CD4-positive, alpha-beta T cell (primary cell): ENCODE measurements around the gene BTN3A1. TPM values are rescaled to one million over a fixed set of nuclear protein-coding genes. Genes with fewer than 3 reads are reported as not detected.
"Not testable (repeated sequence)": the region's sequence is repeated elsewhere in the genome, so short reads cannot be mapped to it uniquely, and the experiment has no call there.

Experiments
- ATAC-seq: fragments of 200-7000 bp; cut with Tn5 transposase; one replicate; pipeline ENCODE4 v1.10.0; 2022; ENCODE audit warnings: mild to moderate bottlenecking; ENCODE audit not compliant: poor library complexity
- CTCF ChIA-PET: fragments of 350-600 bp; sonication (Branson Sonifier 250); formaldehyde crosslinking; loops from one replicate; lab custom pipeline; 2021; ENCODE audit warnings: antibody characterized with exemption, inconsistent platforms; lab: Charles Lee
- POLR2A ChIA-PET: fragments of 350-600 bp; sonication (Branson Sonifier 250); formaldehyde crosslinking; loops from one replicate; lab custom pipeline; 2021; ENCODE audit warnings: antibody characterized with exemption, inconsistent platforms; lab: Charles Lee
- DNase-seq, 14 experiments: peaks; one replicate each; pipeline ENCODE4 v3.0.0-alpha.2; 2013 to 2020; ENCODE audit warnings: mixed read lengths in 2 of 14
- H3K27ac ChIP-seq, 2 donors: one replicate each; pipeline versions ENCODE4 v1.5.1 to v1.7.0; 2013; ENCODE audit warnings: low read length in 2 of 2, low read depth in 1 of 2, mild to moderate bottlenecking in 1 of 2
- H3K27me3 ChIP-seq, 2 experiments: 1 replicate in 1 of 2; 2 replicates in 1 of 2; pipeline versions ENCODE4 v1.6.1 to v1.7.0; 2013; ENCODE audit warnings: low read length in 2 of 2, control low read depth in 1 of 2, mild to moderate bottlenecking in 1 of 2, moderate library complexity in 1 of 2; ENCODE audit not compliant: insufficient read depth in 2 of 2, control insufficient read depth in 1 of 2
- H3K36me3 ChIP-seq: one replicate; pipeline ENCODE4 v1.6.1; 2013; ENCODE audit warnings: low read length, control low read depth; ENCODE audit not compliant: insufficient read depth
- H3K4me1 ChIP-seq: one replicate; pipeline ENCODE4 v1.6.1; 2013; ENCODE audit warnings: low read length, control low read depth; ENCODE audit not compliant: insufficient read depth
- H3K4me3 ChIP-seq: one replicate; pipeline ENCODE4 v1.5.1; 2013; ENCODE audit warnings: mild to moderate bottlenecking, low read length, moderate library complexity
- H3K9me3 ChIP-seq, 2 experiments: 1 replicate in 1 of 2; 2 replicates in 1 of 2; pipeline versions ENCODE4 v1.6.1 to v1.7.0; 2013; ENCODE audit warnings: low read length in 2 of 2, mild to moderate bottlenecking in 2 of 2, control low read depth in 1 of 2, moderate library complexity in 1 of 2; ENCODE audit not compliant: control insufficient read depth in 1 of 2, insufficient read depth in 1 of 2
- H3K27ac Mint-ChIP-seq: one replicate; pipeline ENCODE4 v1.8.0; 2020; ENCODE audit warnings: mixed read lengths
- H3K27me3 Mint-ChIP-seq: one replicate; pipeline ENCODE4 v1.8.0; 2021; ENCODE audit warnings: mixed read lengths
- H3K36me3 Mint-ChIP-seq: one replicate; pipeline ENCODE4 v1.8.0; 2021; ENCODE audit warnings: low read depth, mixed read lengths
- H3K4me1 Mint-ChIP-seq: one replicate; pipeline ENCODE4 v1.8.0; 2021; ENCODE audit warnings: low read depth, mixed read lengths
- H3K4me3 Mint-ChIP-seq: one replicate; pipeline ENCODE4 v1.8.0; 2020; ENCODE audit warnings: mild to moderate bottlenecking, mixed read lengths
- H3K9me3 Mint-ChIP-seq: one replicate; pipeline ENCODE4 v1.8.0; 2020; ENCODE audit warnings: mixed read lengths
- intact Hi-C, 2 experiments: fragments of 100-400 bp; cut with DNase I in 1 of 2; cut with micrococcal nuclease in 1 of 2; formaldehyde crosslinking; loops; one replicate each; pipeline versions ENCODE4 v1.15.1 to v1.9.0; 2023 to 2025; cut with DNase I, micrococcal nuclease
- total RNA-seq, 174 experiments: library from RNA in 2 of 174; stranded (reverse) in 2 of 174; gene quantifications; one replicate each; pipeline ENCODE4 v1.2.3 and lab custom pipeline; 2021 to 2026
- TF ChIP-seq, protein P1 (sequence below): fragments of 200-600 bp; IDR thresholded peaks from one replicate; pipeline ENCODE4 v1.8.0; 2022; ENCODE audit warnings: antibody characterized with exemption, mild to moderate bottlenecking

The BTN3A1 gene
- total RNA-seq, 2 experiments from 2014 or later = 109 TPM

DNA sequence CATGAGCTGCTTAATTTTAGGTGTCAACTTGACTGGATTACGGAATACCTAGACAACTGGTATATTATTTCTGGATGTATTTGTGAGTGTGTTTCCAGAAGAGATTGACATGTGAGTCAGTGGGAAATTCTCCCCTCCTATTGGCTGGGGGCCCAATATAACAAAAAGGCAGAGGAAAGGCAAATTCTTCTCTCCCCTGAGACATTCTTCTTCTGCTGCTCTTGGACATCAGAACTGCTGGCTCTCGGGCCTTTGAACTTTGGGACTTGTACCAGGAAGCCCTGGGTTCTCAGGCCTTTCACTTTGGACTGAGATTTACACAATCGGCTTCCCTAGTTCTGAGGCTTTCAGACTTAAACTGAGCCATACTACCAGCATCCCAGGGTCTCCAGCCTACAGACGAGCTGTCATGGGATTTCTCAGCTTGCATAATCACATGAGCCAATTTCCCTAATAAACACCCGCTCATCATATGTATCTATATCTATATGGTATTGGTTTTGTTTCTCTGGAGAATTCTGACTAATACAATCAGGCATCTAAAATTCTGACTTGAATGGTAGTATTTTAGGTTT lies 30.6 kb downstream of the BTN3A1 start:
- Mint-ChIP-seq H3K4me1 (no peaks in the 10 kb centered on the region), H3K4me3 (no peak overlapping the region), H3K9me3 (no peaks in the 10 kb centered on the region), H3K27me3 (no peaks in the 10 kb centered on the region), H3K27ac (no peak overlapping the region), H3K36me3 (no peaks in the 10 kb centered on the region)
- Histone ChIP-seq H3K4me1 (no peaks in the 10 kb centered on the region), H3K9me3 (peaks cover 0 to 5% of the 10 kb centered on the region in 2 experiments), H3K4me3 (no peak overlapping the region), H3K36me3 (no peaks in the 10 kb centered on the region), H3K27ac (no peak overlapping the region), H3K27me3 (no peaks in the 10 kb centered on the region)
- DNase-seq (no peak), ATAC-seq (no peak)
- CTCF ChIA-PET = interaction anchor here (1.0 kb wide), 1 partner anchor 12 kb away, joined by 3 read pairs; no protein-coding TSS in a partner anchor
- POLR2A ChIA-PET = no interaction called here
- intact Hi-C loops = no loop called here
- TF ChIP-seq, protein P1, sequence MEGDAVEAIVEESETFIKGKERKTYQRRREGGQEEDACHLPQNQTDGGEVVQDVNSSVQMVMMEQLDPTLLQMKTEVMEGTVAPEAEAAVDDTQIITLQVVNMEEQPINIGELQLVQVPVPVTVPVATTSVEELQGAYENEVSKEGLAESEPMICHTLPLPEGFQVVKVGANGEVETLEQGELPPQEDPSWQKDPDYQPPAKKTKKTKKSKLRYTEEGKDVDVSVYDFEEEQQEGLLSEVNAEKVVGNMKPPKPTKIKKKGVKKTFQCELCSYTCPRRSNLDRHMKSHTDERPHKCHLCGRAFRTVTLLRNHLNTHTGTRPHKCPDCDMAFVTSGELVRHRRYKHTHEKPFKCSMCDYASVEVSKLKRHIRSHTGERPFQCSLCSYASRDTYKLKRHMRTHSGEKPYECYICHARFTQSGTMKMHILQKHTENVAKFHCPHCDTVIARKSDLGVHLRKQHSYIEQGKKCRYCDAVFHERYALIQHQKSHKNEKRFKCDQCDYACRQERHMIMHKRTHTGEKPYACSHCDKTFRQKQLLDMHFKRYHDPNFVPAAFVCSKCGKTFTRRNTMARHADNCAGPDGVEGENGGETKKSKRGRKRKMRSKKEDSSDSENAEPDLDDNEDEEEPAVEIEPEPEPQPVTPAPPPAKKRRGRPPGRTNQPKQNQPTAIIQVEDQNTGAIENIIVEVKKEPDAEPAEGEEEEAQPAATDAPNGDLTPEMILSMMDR = no peak

DNA sequence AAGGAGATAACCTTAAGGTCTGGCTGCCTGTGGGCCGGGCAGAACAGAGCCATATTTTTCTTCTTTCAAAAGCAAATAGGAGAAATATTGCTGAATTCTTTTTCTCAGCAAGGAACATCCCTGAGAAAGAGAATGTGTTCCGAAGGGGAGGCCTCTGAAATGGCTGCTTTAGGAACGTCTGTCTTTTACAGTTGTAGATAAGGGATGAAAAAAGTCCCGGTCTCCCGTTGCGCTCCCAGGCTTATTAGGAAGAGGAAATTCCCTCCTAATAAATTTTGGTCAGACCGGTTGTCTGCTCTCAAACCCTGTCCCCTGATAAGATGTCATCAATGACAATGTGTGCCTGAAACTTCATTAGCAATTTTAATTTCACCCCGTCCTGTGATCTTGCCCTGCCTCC lies 31.6 kb downstream of the BTN3A1 start:
- H3K9me3 ChIP-seq, H3K4me3 Mint-ChIP-seq, CTCF ChIA-PET, H3K4me1 Mint-ChIP-seq, H3K36me3 ChIP-seq, H3K9me3 Mint-ChIP-seq, H3K27ac Mint-ChIP-seq, H3K27me3 ChIP-seq, POLR2A ChIA-PET, H3K27ac ChIP-seq, H3K27me3 Mint-ChIP-seq, H3K4me3 ChIP-seq, DNase-seq, H3K36me3 Mint-ChIP-seq, ATAC-seq, H3K4me1 ChIP-seq: not testable (repeated sequence)
- intact Hi-C loops = loop anchor here in 1 of 2 experiments (2.0 kb wide), 1 partner anchor 79 kb away; no protein-coding TSS in a partner anchor

DNA sequence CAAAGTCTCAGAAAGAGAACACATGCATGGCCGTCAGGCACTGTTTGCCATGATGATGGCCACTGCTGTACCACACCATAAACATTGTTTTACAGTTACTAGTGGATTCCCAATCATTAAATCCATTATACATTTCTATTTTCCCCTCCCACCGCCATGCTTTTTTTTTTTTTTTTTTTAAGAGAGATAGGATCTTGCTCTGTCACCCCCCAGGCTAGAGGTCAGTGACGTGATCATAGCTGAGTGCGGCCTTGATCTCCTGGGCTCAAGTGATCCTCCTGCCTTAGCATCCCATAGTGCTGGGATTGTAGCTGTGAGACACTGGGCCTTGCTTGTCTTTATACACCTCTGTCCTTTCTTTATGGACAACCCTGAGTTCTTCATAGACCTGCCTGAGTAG lies 33.9 kb downstream of the BTN3A1 start:
- Histone ChIP-seq H3K36me3 (no peaks in the 10 kb centered on the region), H3K9me3 (peaks cover 0 to 5% of the 10 kb centered on the region in 2 experiments), H3K4me3 (no peak overlapping the region), H3K27me3 (no peaks in the 10 kb centered on the region), H3K27ac (no peak overlapping the region), H3K4me1 (peaks cover 9% of the 10 kb centered on the region)
- no peak overlapping the region for H3K27ac Mint-ChIP-seq
- no peak for DNase-seq
- ChIA-PET CTCF (no interaction called here), POLR2A (no interaction called here)
- TF ChIP-seq, protein P1 = no peak
- no peak overlapping the region for H3K4me3 Mint-ChIP-seq
- H3K36me3 Mint-ChIP-seq = peaks cover 11% of the 10 kb centered on the region
- no peak for ATAC-seq
- H3K4me1 Mint-ChIP-seq = peaks cover 22% of the 10 kb centered on the region
- H3K27me3 Mint-ChIP-seq = no peaks in the 10 kb centered on the region
- H3K9me3 Mint-ChIP-seq = no peaks in the 10 kb centered on the region
- intact Hi-C loops = no loop called here

DNA sequence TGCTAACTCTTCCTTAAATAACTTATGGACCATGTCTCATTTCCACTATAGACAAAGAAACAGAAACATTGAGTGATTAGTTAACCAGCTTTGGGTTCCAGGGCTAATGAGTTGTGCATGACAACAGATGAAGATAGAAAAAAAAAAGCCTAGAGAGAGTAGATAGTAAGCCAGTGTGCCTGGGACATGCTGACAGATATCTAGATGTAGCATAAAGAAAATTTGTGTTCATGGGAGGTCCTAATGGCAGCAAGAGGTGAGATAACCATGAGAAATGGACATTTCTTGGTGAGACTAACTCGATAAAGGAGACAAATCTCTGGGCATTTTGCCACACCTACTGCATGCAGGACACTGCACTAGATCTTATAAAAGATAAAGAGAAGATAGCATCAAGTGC lies 35.5 kb downstream of the BTN3A1 start:
- Mint-ChIP-seq H3K27ac (no peak overlapping the region), H3K9me3 (no peaks in the 10 kb centered on the region), H3K4me3 (no peak overlapping the region), H3K4me1 (peaks cover 35% of the 10 kb centered on the region), H3K36me3 (peaks cover 14% of the 10 kb centered on the region), H3K27me3 (no peaks in the 10 kb centered on the region)
- Histone ChIP-seq H3K9me3 (peaks cover 0 to 5% of the 10 kb centered on the region in 2 experiments), H3K36me3 (no peaks in the 10 kb centered on the region), H3K4me3 (no peak overlapping the region), H3K27ac (no peak overlapping the region), H3K27me3 (no peaks in the 10 kb centered on the region), H3K4me1 (peaks cover 15% of the 10 kb centered on the region)
- intact Hi-C loops = no loop called here
- POLR2A ChIA-PET = no interaction called here
- ATAC-seq = no peak
- DNase-seq = no peak
- TF ChIP-seq, protein P1 = no peak
- CTCF ChIA-PET = no interaction called here
